Astrocyte of the spinal cord (primary cell): ENCODE results near the gene PHLPP1.

ENCODE experiments used
- DNase-seq: peaks from one replicate; pipeline ENCODE4 v3.0.0; 2011; ENCODE audit warnings: low read depth, low spot score
- H3K4me3 ChIP-seq: 2 replicates; pipeline ENCODE4 v1.5.1; 2011; ENCODE audit warnings: low read depth, mild to moderate bottlenecking, low read length, moderate library complexity
- CTCF ChIP-seq: IDR thresholded peaks from 2 replicates; pipeline ENCODE4 v1.5.1; 2012; ENCODE audit warnings: low read depth, mild to moderate bottlenecking, low read length, inconsistent platforms
- in situ Hi-C: cut with HindIII; loops from 2 replicates; pipeline ENCODE4 v1.10.0; 2017; ENCODE audit warnings: low sequenced_read_pairs

Gene PHLPP1

GRCh38 chr18:62925031-62925688 lies 209.8 kb downstream of the PHLPP1 start:
- H3K4me3 ChIP-seq: no peak overlapping the region
- no peak for TF ChIP-seq CTCF
- in situ Hi-C loops: no loop called here
- DNase-seq: peak; percentile 41

GRCh38 chr18:62928326-62928725 lies 213.0 kb downstream of the PHLPP1 start:
- peak; percentile 23 for TF ChIP-seq CTCF
- no peak for DNase-seq
- no peak overlapping the region for H3K4me3 ChIP-seq
- in situ Hi-C loops: no loop called here

- no peak for TF ChIP-seq CTCF
- in situ Hi-C loops: no loop called here
- no peak overlapping the region for H3K4me3 ChIP-seq
- no peak for DNase-seq
Measured at GRCh38 chr18:62933261-62933887, 218.0 kb downstream of the PHLPP1 start.

- in situ Hi-C loops: no loop called here
- no peak for TF ChIP-seq CTCF
- DNase-seq: no peak
- no peak overlapping the region for H3K4me3 ChIP-seq
Measured at GRCh38 chr18:62935994-62936393, 220.7 kb downstream of the PHLPP1 start.

GRCh38 chr18:62937065-62937464 lies 221.7 kb downstream of the PHLPP1 start:
- DNase-seq: no peak
- H3K4me3 ChIP-seq: no peak overlapping the region
- in situ Hi-C loops: no loop called here
- TF ChIP-seq CTCF: no peak

GRCh38 chr18:62938006-62938405 lies 222.7 kb downstream of the PHLPP1 start:
- no peak for TF ChIP-seq CTCF
- DNase-seq: no peak
- in situ Hi-C loops: no loop called here
- no peak overlapping the region for H3K4me3 ChIP-seq
